Calu3 (cell line): Measurements from ENCODE around the gene ZFPM1. TPM values are rescaled to one million over a fixed set of nuclear protein-coding genes. Genes with fewer than 3 reads are reported as not detected.

ENCODE experiments used
- BruUV-seq: library from RNA; stranded (reverse); fragments of 400-500 nt; replicated peaks from 2 replicates; lab custom pipeline; 2021; lab: Mats Ljungman, UMichigan
- CTCF ChIA-PET: fragments of 300-600 bp; sonication (Branson Sonifier 250); formaldehyde crosslinking; loops from one replicate; lab custom pipeline; 2022; ENCODE audit warnings: antibody characterized with exemption; lab: Charles Lee
- DNase-seq: peaks from one replicate; pipeline ENCODE4 v3.0.0; 2022
- H3K27ac Mint-ChIP-seq: one replicate; pipeline ENCODE4 v1.8.0; 2022; ENCODE audit warnings: mixed read lengths; ENCODE audit not compliant: unreplicated experiment
- H3K27me3 Mint-ChIP-seq: one replicate; pipeline ENCODE4 v1.8.0; 2022; ENCODE audit warnings: mixed read lengths; ENCODE audit not compliant: unreplicated experiment
- H3K36me3 Mint-ChIP-seq: one replicate; pipeline ENCODE4 v1.8.0; 2022; ENCODE audit warnings: mild to moderate bottlenecking, moderate library complexity, mixed read lengths; ENCODE audit not compliant: insufficient read depth, unreplicated experiment
- H3K4me1 Mint-ChIP-seq: one replicate; pipeline ENCODE4 v1.8.0; 2022; ENCODE audit warnings: mild to moderate bottlenecking, low read depth, mixed read lengths; ENCODE audit not compliant: unreplicated experiment
- H3K4me3 Mint-ChIP-seq: one replicate; pipeline ENCODE4 v1.8.0; 2022; ENCODE audit warnings: mild to moderate bottlenecking, low read depth, moderate library complexity, mixed read lengths; ENCODE audit not compliant: unreplicated experiment
- H3K9me3 Mint-ChIP-seq: one replicate; pipeline ENCODE4 v1.8.0; 2022; ENCODE audit warnings: low read depth, mixed read lengths; ENCODE audit not compliant: unreplicated experiment
- CTCF ChIP-seq: fragments of 200-600 bp; IDR thresholded peaks from one replicate; pipeline ENCODE4 v1.8.0; 2022; ENCODE audit warnings: antibody characterized with exemption; ENCODE audit not compliant: unreplicated experiment
- intact Hi-C: fragments of 100-400 bp; cut with micrococcal nuclease; formaldehyde crosslinking; loops from one replicate; pipeline ENCODE4 v1.10.0; 2022; ENCODE audit not compliant: unreplicated experiment
- total RNA-seq: library from RNA; stranded (reverse); gene quantifications from 2 replicates; pipeline ENCODE4 v1.2.3, GENCODE V29; 2022

The ZFPM1 gene
- total RNA-seq, 1 experiment from 2014 or later: 3.1 TPM

- intact Hi-C loops: no loop called here
- Mint-ChIP-seq H3K36me3 (no peaks in the 10 kb centered on the region), H3K9me3 (no peaks in the 10 kb centered on the region), H3K4me1 (no peaks in the 10 kb centered on the region), H3K27ac (no peak overlapping the region), H3K4me3 (no peak overlapping the region), H3K27me3 (peaks cover 82% of the 10 kb centered on the region)
- DNase-seq: no peak
- CTCF ChIA-PET: no interaction called here
- TF ChIP-seq CTCF: no peak
- BruUV-seq: no TSS peak
Measured at GRCh38 chr16:88426018-88426417, 27.1 kb upstream of the ZFPM1 start.

- no peak for TF ChIP-seq CTCF
- H3K9me3 Mint-ChIP-seq: no peaks in the 10 kb centered on the region
- no peaks in the 10 kb centered on the region for H3K36me3 Mint-ChIP-seq
- no peak overlapping the region for H3K4me3 Mint-ChIP-seq
- no peaks in the 10 kb centered on the region for H3K4me1 Mint-ChIP-seq
- no peak for DNase-seq
- CTCF ChIA-PET: interaction anchor here (2.4 kb wide), 1 partner anchor 10 kb away, joined by 7 read pairs; no protein-coding TSS in a partner anchor
- peaks cover 82% of the 10 kb centered on the region for H3K27me3 Mint-ChIP-seq
- H3K27ac Mint-ChIP-seq: no peak overlapping the region
- intact Hi-C loops: no loop called here
- no TSS peak for BruUV-seq
Measured at GRCh38 chr16:88427376-88427775, 25.7 kb upstream of the ZFPM1 start.

- CTCF ChIA-PET: interaction anchor here (2.4 kb wide), 1 partner anchor 10 kb away, joined by 7 read pairs; no protein-coding TSS in a partner anchor
- BruUV-seq: no TSS peak
- no peak for DNase-seq
- peaks cover 82% of the 10 kb centered on the region for H3K27me3 Mint-ChIP-seq
- TF ChIP-seq CTCF: no peak
- no peaks in the 10 kb centered on the region for H3K4me1 Mint-ChIP-seq
- H3K27ac Mint-ChIP-seq: no peak overlapping the region
- no peaks in the 10 kb centered on the region for H3K9me3 Mint-ChIP-seq
- no peaks in the 10 kb centered on the region for H3K36me3 Mint-ChIP-seq
- intact Hi-C loops: no loop called here
- no peak overlapping the region for H3K4me3 Mint-ChIP-seq
Measured at GRCh38 chr16:88428156-88428555, 24.9 kb upstream of the ZFPM1 start.

GRCh38 chr16:88428616-88429386 is 24.3 kb upstream of the ZFPM1 start:
- Mint-ChIP-seq H3K36me3 (no peaks in the 10 kb centered on the region), H3K27ac (no peak overlapping the region), H3K9me3 (no peaks in the 10 kb centered on the region), H3K4me3 (no peak overlapping the region), H3K4me1 (no peaks in the 10 kb centered on the region), H3K27me3 (peaks cover 82% of the 10 kb centered on the region)
- no peak for DNase-seq
- no TSS peak for BruUV-seq
- intact Hi-C loops: no loop called here
- no peak for TF ChIP-seq CTCF
- CTCF ChIA-PET: interaction anchor here (1.1 to 2.4 kb wide), 2 partner anchors 9 to 40 kb away, joined by 4 to 7 read pairs; no protein-coding TSS in a partner anchor
